Measurements from ENCODE around the gene GPC6.

Gene GPC6

DNA sequence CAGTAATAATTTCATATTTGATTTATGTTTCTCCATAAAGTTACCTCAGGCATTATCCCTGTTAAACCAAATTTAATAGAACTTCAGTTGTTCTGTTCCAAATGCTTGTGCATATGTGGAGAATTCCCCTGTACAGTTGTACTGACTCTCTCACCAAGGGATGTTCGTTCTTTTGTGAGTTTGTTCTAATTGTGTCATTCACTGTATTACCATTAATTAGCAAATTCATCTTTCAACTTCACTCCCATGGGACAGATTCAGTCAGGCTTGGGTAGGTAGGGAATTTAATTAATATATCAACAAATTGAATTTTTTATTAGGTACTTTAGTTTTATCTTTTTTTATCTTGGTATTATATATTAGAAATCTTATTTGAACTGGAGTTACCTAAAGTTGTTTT is 987.5 kb downstream of the GPC6 start:
- no peaks in the 10 kb centered on the region for H3K36me3 ChIP-seq (ENCODE audit: control insufficient read depth in 1 of 2, insufficient read depth in 2 of 2, low read length in 2 of 2)
- H2BK120ac ChIP-seq (ENCODE audit: insufficient read depth, low read length, poor library complexity): no peak overlapping the region
- no peaks in the 10 kb centered on the region for H3K79me1 ChIP-seq (ENCODE audit: low read length)
- H2AFZ ChIP-seq (ENCODE audit: insufficient read depth, low read length, poor library complexity): no peak overlapping the region
- H2BK12ac ChIP-seq (ENCODE audit: low read length): no peak overlapping the region
- no peak overlapping the region for H3K4me2 ChIP-seq (ENCODE audit: low read length)
- H4K8ac ChIP-seq (ENCODE audit: low read depth, low read length): no peak overlapping the region
- H3K79me2 ChIP-seq (ENCODE audit: control insufficient read depth, insufficient read depth, low read length, poor library complexity): no peaks in the 10 kb centered on the region
- H2BK5ac ChIP-seq (ENCODE audit: low read depth, low read length, poor library complexity): no peak overlapping the region
- H3K4me1 ChIP-seq (ENCODE audit: control insufficient read depth in 1 of 2, insufficient read depth in 2 of 2, low read length in 2 of 2): no peaks in the 10 kb centered on the region
- no peaks in the 10 kb centered on the region for H3K27me3 ChIP-seq (ENCODE audit: insufficient read depth, low read length)
- H3K14ac ChIP-seq (ENCODE audit: low read length): no peak overlapping the region
- no peak overlapping the region for H3K9ac ChIP-seq (ENCODE audit: low read length)
- H3K4ac ChIP-seq (ENCODE audit: low read depth, low read length): no peak overlapping the region
- no peak overlapping the region for H3K27ac ChIP-seq (ENCODE audit: low read depth, low read length)
- H3K9me3 ChIP-seq (ENCODE audit: insufficient read depth, low read depth, low read length): no peaks in the 10 kb centered on the region
- no peak overlapping the region for H3K23ac ChIP-seq (ENCODE audit: low read length)
- H3K18ac ChIP-seq (ENCODE audit: low read length): no peak overlapping the region
- H3K4me3 ChIP-seq (ENCODE audit: low read depth, low read length): no peak overlapping the region
- DNase-seq: no peak
- no peak overlapping the region for H4K12ac ChIP-seq (ENCODE audit: low read depth, low read length)
- WGBS (ENCODE audit: extremely low coverage, insufficient coverage, insufficient read length): no CpG with 5 or more reads among the region's 1 CpG
- H2AK5ac ChIP-seq (ENCODE audit: low read length): no peak overlapping the region
- no peak overlapping the region for H4K91ac ChIP-seq (ENCODE audit: low read depth, low read length)

DNA sequence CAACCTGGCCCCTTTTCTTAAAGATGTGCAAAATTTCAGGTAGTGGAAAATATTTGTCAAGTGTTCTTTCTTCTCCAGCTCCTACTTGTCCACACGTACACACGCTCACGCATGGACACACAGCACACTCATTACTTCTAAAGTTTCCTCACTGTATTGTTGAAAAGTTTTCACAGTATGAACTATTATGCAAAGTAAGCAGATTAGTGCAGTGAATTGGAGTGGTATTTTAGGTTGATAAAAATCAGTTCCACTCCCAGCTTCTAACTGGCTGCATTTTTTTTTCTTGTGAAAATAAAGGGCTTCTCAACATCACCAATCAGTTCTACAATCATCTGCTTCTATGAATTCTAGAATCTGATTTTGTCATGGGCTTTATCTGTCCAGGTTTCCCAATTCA is 988.4 kb downstream of the GPC6 start:
- Histone ChIP-seq H2AFZ (ENCODE audit: insufficient read depth, low read length, poor library complexity) (no peak overlapping the region), H3K18ac (ENCODE audit: low read length) (no peak overlapping the region), H3K79me2 (ENCODE audit: control insufficient read depth, insufficient read depth, low read length, poor library complexity) (no peaks in the 10 kb centered on the region), H3K79me1 (ENCODE audit: low read length) (no peaks in the 10 kb centered on the region), H3K9me3 (ENCODE audit: insufficient read depth, low read depth, low read length) (no peaks in the 10 kb centered on the region), H2BK12ac (ENCODE audit: low read length) (no peak overlapping the region), H3K4me3 (ENCODE audit: low read depth, low read length) (no peak overlapping the region), H3K9ac (ENCODE audit: low read length) (no peak overlapping the region), H3K36me3 (ENCODE audit: control insufficient read depth in 1 of 2, insufficient read depth in 2 of 2, low read length in 2 of 2) (no peaks in the 10 kb centered on the region), H3K27me3 (ENCODE audit: insufficient read depth, low read length) (no peaks in the 10 kb centered on the region), H3K14ac (ENCODE audit: low read length) (no peak overlapping the region), H2AK5ac (ENCODE audit: low read length) (no peak overlapping the region), H3K23ac (ENCODE audit: low read length) (no peak overlapping the region), H4K91ac (ENCODE audit: low read depth, low read length) (no peak overlapping the region), H3K4ac (ENCODE audit: low read depth, low read length) (no peak overlapping the region), H3K4me1 (ENCODE audit: control insufficient read depth in 1 of 2, insufficient read depth in 2 of 2, low read length in 2 of 2) (no peaks in the 10 kb centered on the region), H4K12ac (ENCODE audit: low read depth, low read length) (no peak overlapping the region), H2BK5ac (ENCODE audit: low read depth, low read length, poor library complexity) (no peak overlapping the region), H4K8ac (ENCODE audit: low read depth, low read length) (no peak overlapping the region), H2BK120ac (ENCODE audit: insufficient read depth, low read length, poor library complexity) (no peak overlapping the region), H3K27ac (ENCODE audit: low read depth, low read length) (no peak overlapping the region), H3K4me2 (ENCODE audit: low read length) (no peak overlapping the region)
- WGBS (ENCODE audit: extremely low coverage, insufficient coverage, insufficient read length): no CpG with 5 or more reads among the region's 3 CpGs
- no peak for DNase-seq

DNA sequence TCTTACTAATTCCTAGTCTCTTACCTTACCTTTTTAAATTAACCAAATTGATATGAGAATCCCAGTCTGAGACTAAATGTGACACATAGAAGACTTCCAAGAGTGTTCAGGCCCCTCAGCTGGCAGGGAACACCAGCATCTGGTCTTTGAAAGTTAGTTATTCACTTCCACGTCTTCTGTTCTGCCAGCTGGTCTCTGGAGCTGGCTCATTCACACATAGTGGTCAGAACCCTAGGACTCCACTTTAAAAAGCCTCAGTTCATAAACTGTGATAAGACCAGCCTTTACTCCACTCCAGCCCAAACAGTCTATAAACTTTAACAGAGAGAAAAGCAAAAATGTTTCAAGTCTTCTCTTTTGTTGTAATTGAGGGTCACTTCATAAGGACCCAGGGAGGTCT is 989.9 kb downstream of the GPC6 start:
- no peak overlapping the region for H4K91ac ChIP-seq (ENCODE audit: low read depth, low read length)
- H3K4me2 ChIP-seq (ENCODE audit: low read length): no peak overlapping the region
- whole genome bisulfite sequencing (ENCODE audit: extremely low coverage, insufficient coverage, insufficient read length): no CpG with 5 or more reads among the region's 1 CpG
- no peaks in the 10 kb centered on the region for H3K36me3 ChIP-seq (ENCODE audit: control insufficient read depth in 1 of 2, insufficient read depth in 2 of 2, low read length in 2 of 2)
- H3K9me3 ChIP-seq (ENCODE audit: insufficient read depth, low read depth, low read length): no peaks in the 10 kb centered on the region
- H3K4me1 ChIP-seq (ENCODE audit: control insufficient read depth in 1 of 2, insufficient read depth in 2 of 2, low read length in 2 of 2): no peaks in the 10 kb centered on the region
- H3K4ac ChIP-seq (ENCODE audit: low read depth, low read length): no peak overlapping the region
- H3K4me3 ChIP-seq (ENCODE audit: low read depth, low read length): no peak overlapping the region
- no peak overlapping the region for H2BK12ac ChIP-seq (ENCODE audit: low read length)
- no peak overlapping the region for H2BK5ac ChIP-seq (ENCODE audit: low read depth, low read length, poor library complexity)
- no peak overlapping the region for H2AFZ ChIP-seq (ENCODE audit: insufficient read depth, low read length, poor library complexity)
- H3K79me2 ChIP-seq (ENCODE audit: control insufficient read depth, insufficient read depth, low read length, poor library complexity): no peaks in the 10 kb centered on the region
- no peak overlapping the region for H2AK5ac ChIP-seq (ENCODE audit: low read length)
- no peaks in the 10 kb centered on the region for H3K79me1 ChIP-seq (ENCODE audit: low read length)
- no peak overlapping the region for H3K27ac ChIP-seq (ENCODE audit: low read depth, low read length)
- no peaks in the 10 kb centered on the region for H3K27me3 ChIP-seq (ENCODE audit: insufficient read depth, low read length)
- no peak overlapping the region for H3K23ac ChIP-seq (ENCODE audit: low read length)
- H3K18ac ChIP-seq (ENCODE audit: low read length): no peak overlapping the region
- H3K14ac ChIP-seq (ENCODE audit: low read length): no peak overlapping the region
- no peak overlapping the region for H4K12ac ChIP-seq (ENCODE audit: low read depth, low read length)
- H2BK120ac ChIP-seq (ENCODE audit: insufficient read depth, low read length, poor library complexity): no peak overlapping the region
- H3K9ac ChIP-seq (ENCODE audit: low read length): no peak overlapping the region
- no peak overlapping the region for H4K8ac ChIP-seq (ENCODE audit: low read depth, low read length)
- DNase-seq: no peak

DNA sequence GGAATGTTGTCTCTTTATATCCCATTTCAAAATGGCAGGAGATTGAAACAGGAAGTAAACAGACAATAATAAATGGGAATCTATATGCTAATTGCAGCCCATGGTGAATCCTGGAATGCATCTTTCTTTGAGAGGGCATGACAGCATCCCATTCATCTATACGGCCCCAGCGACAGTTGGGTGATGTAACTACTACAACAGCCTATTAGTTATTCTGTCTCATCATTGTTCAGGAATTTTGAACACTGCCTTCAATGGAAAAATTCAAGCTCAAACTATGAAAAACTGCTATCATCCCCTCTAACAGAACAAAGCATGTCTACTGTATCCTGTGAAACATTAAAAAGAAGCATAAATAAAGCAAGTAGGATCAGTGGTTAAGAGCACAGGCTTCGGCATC is 990.8 kb downstream of the GPC6 start:
- H3K36me3 ChIP-seq (ENCODE audit: control insufficient read depth in 1 of 2, insufficient read depth in 2 of 2, low read length in 2 of 2): no peaks in the 10 kb centered on the region

More for the DNA sequence above, 990.8 kb downstream of the GPC6 start:
- H3K4ac ChIP-seq (ENCODE audit: low read depth, low read length): no peak overlapping the region
- no peak overlapping the region for H2BK12ac ChIP-seq (ENCODE audit: low read length)
- H3K4me3 ChIP-seq (ENCODE audit: low read depth, low read length): no peak overlapping the region
- H3K27ac ChIP-seq (ENCODE audit: low read depth, low read length): no peak overlapping the region
- no CpG with 5 or more reads among the region's 3 CpGs for WGBS (ENCODE audit: extremely low coverage, insufficient coverage, insufficient read length)
- H2BK5ac ChIP-seq (ENCODE audit: low read depth, low read length, poor library complexity): no peak overlapping the region
- no peaks in the 10 kb centered on the region for H3K27me3 ChIP-seq (ENCODE audit: insufficient read depth, low read length)
- no peak overlapping the region for H2BK120ac ChIP-seq (ENCODE audit: insufficient read depth, low read length, poor library complexity)
- no peaks in the 10 kb centered on the region for H3K79me1 ChIP-seq (ENCODE audit: low read length)
- H4K8ac ChIP-seq (ENCODE audit: low read depth, low read length): no peak overlapping the region
- H3K9me3 ChIP-seq (ENCODE audit: insufficient read depth, low read depth, low read length): no peaks in the 10 kb centered on the region
- H3K4me1 ChIP-seq (ENCODE audit: control insufficient read depth in 1 of 2, insufficient read depth in 2 of 2, low read length in 2 of 2): no peaks in the 10 kb centered on the region
- no peak overlapping the region for H3K14ac ChIP-seq (ENCODE audit: low read length)
- no peak overlapping the region for H3K18ac ChIP-seq (ENCODE audit: low read length)
- no peak overlapping the region for H4K91ac ChIP-seq (ENCODE audit: low read depth, low read length)
- no peaks in the 10 kb centered on the region for H3K79me2 ChIP-seq (ENCODE audit: control insufficient read depth, insufficient read depth, low read length, poor library complexity)
- no peak overlapping the region for H3K4me2 ChIP-seq (ENCODE audit: low read length)
- no peak overlapping the region for H2AFZ ChIP-seq (ENCODE audit: insufficient read depth, low read length, poor library complexity)
- H4K12ac ChIP-seq (ENCODE audit: low read depth, low read length): no peak overlapping the region
- H3K9ac ChIP-seq (ENCODE audit: low read length): no peak overlapping the region
- no peak overlapping the region for H2AK5ac ChIP-seq (ENCODE audit: low read length)
- H3K23ac ChIP-seq (ENCODE audit: low read length): no peak overlapping the region
- DNase-seq: no peak
